Measurements from ENCODE around the gene ZNF521. TPM values are rescaled to one million over a fixed set of nuclear protein-coding genes. Genes with fewer than 3 reads are reported as not detected.

ZNF521 gene
- polyA plus RNA-seq, 1 experiment, result 25.9 TPM

DNA sequence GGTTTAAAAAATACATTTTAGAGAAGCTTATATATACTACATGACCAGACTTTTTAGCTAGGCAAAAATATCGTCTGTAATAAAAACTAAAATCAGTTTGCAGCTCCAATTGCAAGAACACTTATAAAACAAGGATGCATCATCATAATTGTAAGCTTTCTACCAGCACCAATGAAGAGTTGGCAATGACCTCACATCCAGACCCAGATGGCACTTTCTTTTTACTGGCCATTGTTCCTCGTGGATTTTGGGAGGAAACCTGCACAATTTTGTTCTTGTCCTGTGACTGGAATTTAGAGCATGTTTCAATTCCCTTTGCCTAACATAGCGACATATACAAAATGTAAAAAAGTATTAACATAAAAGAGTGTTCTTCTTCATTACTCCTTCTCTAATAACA is 174.3 kb downstream of the ZNF521 start:
- no peaks in the 10 kb centered on the region for H3K27me3 ChIP-seq (ENCODE audit: control insufficient read depth, insufficient read depth, low read length)
- no peak for TF ChIP-seq CTCF (IDR thresholded peaks at IDR 0.05; ENCODE audit: low read depth, low read length)
- POLR2A ChIA-PET, result no interaction called here
- no peak for DNase-seq (ENCODE audit: low read depth, low spot score)
- no peaks in the 10 kb centered on the region for H3K9me3 ChIP-seq (ENCODE audit: control insufficient read depth, insufficient read depth, low read length)
- H3K27ac ChIP-seq (ENCODE audit: low read depth, low read length), result no peak overlapping the region
- CTCF ChIA-PET, result no interaction called here
- H3K4me3 ChIP-seq (ENCODE audit: low read depth, low read length), result no peak overlapping the region

- POLR2A ChIA-PET, result no interaction called here
- no peak for TF ChIP-seq CTCF (IDR thresholded peaks at IDR 0.05; ENCODE audit: low read depth, low read length)
Measured at GRCh38 chr18:25176518-25177042, 175.4 kb downstream of the ZNF521 start.

DNA sequence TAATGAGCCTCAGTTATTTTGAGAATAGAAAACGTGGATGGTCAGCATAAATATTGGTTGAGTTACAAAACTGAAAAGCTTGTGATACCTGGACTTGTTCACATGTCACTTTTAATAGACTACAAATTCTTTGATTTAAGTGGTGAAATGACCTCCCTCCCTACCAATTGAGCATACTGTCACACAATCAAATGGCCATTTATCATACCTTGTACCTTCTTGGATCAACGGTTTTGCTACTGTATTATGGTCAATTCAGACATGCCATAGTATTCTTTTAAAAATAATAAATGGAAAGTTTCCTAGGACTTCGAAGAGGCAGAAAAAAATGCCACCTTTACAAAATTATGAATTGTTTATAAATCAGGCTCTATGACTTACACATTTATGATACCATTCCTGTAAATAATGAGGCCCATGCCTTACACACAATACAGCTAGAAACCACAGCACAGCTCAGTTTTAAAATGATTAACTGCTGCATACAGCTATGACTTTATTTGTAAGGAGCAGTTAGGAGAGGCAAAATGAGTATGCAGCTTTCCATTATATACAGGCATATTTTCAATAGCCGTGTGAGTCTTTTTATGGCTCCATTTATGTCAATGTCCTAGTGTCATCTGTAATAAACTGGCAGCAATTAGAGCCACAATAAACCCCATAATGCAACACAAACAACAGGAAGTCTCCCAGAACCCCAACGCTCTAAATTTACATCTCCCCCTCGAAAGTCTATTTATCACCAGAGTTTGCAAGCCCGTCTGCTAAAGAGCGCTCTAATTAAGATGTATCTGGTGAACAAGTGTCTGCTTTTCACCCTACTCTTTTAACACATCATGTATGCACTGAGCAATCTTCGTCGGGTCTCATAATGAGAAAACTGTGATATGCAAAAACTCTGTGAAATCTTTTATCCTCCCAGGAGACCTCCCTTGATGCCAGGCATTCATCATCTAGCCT is 176.1 kb downstream of the ZNF521 start:
- ChIA-PET CTCF (no interaction called here), POLR2A (no interaction called here)
- Histone ChIP-seq H3K27ac (ENCODE audit: low read depth, low read length) (no peak overlapping the region), H3K4me3 (ENCODE audit: low read depth, low read length) (no peak overlapping the region), H3K27me3 (ENCODE audit: control insufficient read depth, insufficient read depth, low read length) (no peaks in the 10 kb centered on the region), H3K9me3 (ENCODE audit: control insufficient read depth, insufficient read depth, low read length) (no peaks in the 10 kb centered on the region)
- DNase-seq (ENCODE audit: low read depth, low spot score), result no peak
- TF ChIP-seq CTCF (IDR thresholded peaks at IDR 0.05; ENCODE audit: low read depth, low read length), result no peak

More at GRCh38 chr18:25176518-25177042, 175.4 kb downstream of the ZNF521 start:
- CTCF ChIA-PET, result no interaction called here
- Histone ChIP-seq H3K27me3 (ENCODE audit: control insufficient read depth, insufficient read depth, low read length) (no peaks in the 10 kb centered on the region), H3K4me3 (ENCODE audit: low read depth, low read length) (no peak overlapping the region), H3K9me3 (ENCODE audit: control insufficient read depth, insufficient read depth, low read length) (no peaks in the 10 kb centered on the region), H3K27ac (ENCODE audit: low read depth, low read length) (no peak overlapping the region)
- DNase-seq (ENCODE audit: low read depth, low spot score), result no peak

- ChIA-PET CTCF (no interaction called here), POLR2A (no interaction called here)
- Histone ChIP-seq H3K9me3 (ENCODE audit: control insufficient read depth, insufficient read depth, low read length) (no peaks in the 10 kb centered on the region), H3K27ac (ENCODE audit: low read depth, low read length) (no peak overlapping the region), H3K4me3 (ENCODE audit: low read depth, low read length) (no peak overlapping the region), H3K27me3 (ENCODE audit: control insufficient read depth, insufficient read depth, low read length) (no peaks in the 10 kb centered on the region)
- no peak for TF ChIP-seq CTCF (IDR thresholded peaks at IDR 0.05; ENCODE audit: low read depth, low read length)
- no peak for DNase-seq (ENCODE audit: low read depth, low spot score)
Measured at GRCh38 chr18:25174324-25174723, 177.6 kb downstream of the ZNF521 start.

- POLR2A ChIA-PET, result no interaction called here
- DNase-seq (ENCODE audit: low read depth, low spot score), result no peak
- Histone ChIP-seq H3K9me3 (ENCODE audit: control insufficient read depth, insufficient read depth, low read length) (no peaks in the 10 kb centered on the region), H3K27ac (ENCODE audit: low read depth, low read length) (no peak overlapping the region), H3K27me3 (ENCODE audit: control insufficient read depth, insufficient read depth, low read length) (no peaks in the 10 kb centered on the region), H3K4me3 (ENCODE audit: low read depth, low read length) (no peak overlapping the region)
- TF ChIP-seq CTCF (IDR thresholded peaks at IDR 0.05; ENCODE audit: low read depth, low read length), result no peak
- CTCF ChIA-PET, result no interaction called here
Measured at GRCh38 chr18:25171334-25171733, 180.6 kb downstream of the ZNF521 start.

All from AG04450 (cell line).